HCT116 (cell line): ENCODE measurements around the gene TREM1. TPM values are rescaled to one million over a fixed set of nuclear protein-coding genes. Genes with fewer than 3 reads are reported as not detected.

Experiments used
- ATAC-seq: fragments of 200-7000 bp; cut with Tn5 transposase; 2 replicates; pipeline ENCODE4 v1.9.1; 2020; ENCODE audit warnings: mild to moderate bottlenecking, moderate library complexity
- BruUV-seq: library from RNA; stranded (reverse); fragments of 400-500 nt; replicated peaks from 2 replicates; lab custom pipeline; 2021; lab: Mats Ljungman, UMichigan
- CTCF ChIA-PET: fragments of 300-600 bp; sonication (Branson Sonifier 250); formaldehyde crosslinking; loops from one replicate; lab custom pipeline; 2021; ENCODE audit warnings: antibody characterized with exemption; lab: Charles Lee
- POLR2A ChIA-PET: fragments of 300-600, 350-600 bp; sonication (Branson Sonifier 250); formaldehyde crosslinking; loops from one replicate; lab custom pipeline; 2021; ENCODE audit warnings: antibody characterized with exemption; lab: Charles Lee
- RAD21 ChIA-PET, 2 experiments: fragments of 300-600 bp; sonication (Branson Sonifier 250); formaldehyde crosslinking; loops; one replicate each; lab custom pipeline; 2023; ENCODE audit warnings: low total read pairs in 2 of 2; ENCODE audit not compliant: uncharacterized antibody in 2 of 2, unreplicated experiment in 2 of 2, low non-redundant PET in 1 of 2; lab: Charles Lee
- DNase-seq: peaks from one replicate; pipeline ENCODE4 v3.0.0-alpha.2; 2010; ENCODE audit warnings: low read depth, low spot score
- H2AFZ ChIP-seq: fragments of 200-600 bp; shearing (Covaris generic), sonication (generic); 2 replicates; pipeline ENCODE4 v1.6.1; 2017; ENCODE audit warnings: low read depth, mixed run types, mixed read lengths, antibody characterized with exemption, low read length; ENCODE audit not compliant: poor library complexity, severe bottlenecking
- H3K27ac ChIP-seq: 2 replicates; pipeline ENCODE4 v1.5.1; 2012; ENCODE audit warnings: low read depth, low read length
- H3K27me3 ChIP-seq: fragments of 200-600 bp; sonication (generic); 2 replicates; pipeline ENCODE4 v1.6.1; 2016; ENCODE audit warnings: mixed run types, low read length, mixed read lengths; ENCODE audit not compliant: insufficient read depth
- H3K36me3 ChIP-seq, 2 experiments: fragments of 200-500 bp in 1 of 2; fragments of 200-600 bp in 1 of 2; sonication (Bioruptor generic) in 1 of 2; sonication (generic) in 1 of 2; 2 replicates each; pipeline versions ENCODE4 v1.5.1 to v1.6.1; 2014 to 2016; ENCODE audit warnings: low read length in 2 of 2, inconsistent platforms in 1 of 2, mixed read lengths in 1 of 2, mixed run types in 1 of 2; ENCODE audit not compliant: insufficient read depth in 2 of 2, control insufficient read depth in 1 of 2
- H3K4me1 ChIP-seq, 2 experiments: fragments of 200-600 bp in 1 of 2; sonication (generic) in 1 of 2; 2 replicates each; pipeline versions ENCODE4 v1.5.1 to v1.6.1; 2012 to 2017; ENCODE audit warnings: low read length in 2 of 2, inconsistent platforms in 1 of 2, mild to moderate bottlenecking in 1 of 2, mixed read lengths in 1 of 2, mixed run types in 1 of 2, moderate library complexity in 1 of 2; ENCODE audit not compliant: insufficient read depth in 2 of 2, control insufficient read depth in 1 of 2
- H3K4me2 ChIP-seq: fragments of 200-600 bp; sonication (generic); 2 replicates; pipeline ENCODE4 v1.6.1; 2017; ENCODE audit warnings: mixed run types, low read length, mixed read lengths
- H3K4me3 ChIP-seq, 2 experiments: fragments of 200-600 bp in 1 of 2; sonication (generic) in 1 of 2; replicated peaks in 1 of 2; 2 replicates each; pipeline ENCODE4 v1.5.1; 2011 to 2016; ENCODE audit warnings: low read length in 2 of 2, control low read depth in 1 of 2, low read depth in 1 of 2, mild to moderate bottlenecking in 1 of 2, mixed read lengths in 1 of 2, mixed run types in 1 of 2
- H3K79me2 ChIP-seq: fragments of 200-600 bp; sonication (generic); 2 replicates; pipeline ENCODE4 v1.6.1; 2017; ENCODE audit warnings: mild to moderate bottlenecking, mixed run types, low read length, moderate library complexity, mixed read lengths; ENCODE audit not compliant: insufficient read depth
- H3K9ac ChIP-seq: fragments of 200-600 bp; sonication (generic); 2 replicates; pipeline ENCODE4 v1.6.1; 2016; ENCODE audit warnings: low read length, mixed read lengths
- H3K9me2 ChIP-seq: fragments of 200-600 bp; sonication (generic), shearing (Covaris generic); 2 replicates; pipeline ENCODE4 v1.6.1; 2017; ENCODE audit warnings: mixed run types, mild to moderate bottlenecking, moderate library complexity; ENCODE audit not compliant: insufficient read depth
- H3K9me3 ChIP-seq, 2 experiments: fragments of 200-500 bp in 1 of 2; fragments of 200-600 bp in 1 of 2; sonication (Bioruptor generic) in 1 of 2; sonication (generic) in 1 of 2; 2 replicates each; pipeline ENCODE4 v1.6.1; 2014 to 2017; ENCODE audit warnings: low read length in 2 of 2, mixed read lengths in 2 of 2, inconsistent platforms in 1 of 2, low read depth in 1 of 2, mild to moderate bottlenecking in 1 of 2, mixed run types in 1 of 2, moderate library complexity in 1 of 2; ENCODE audit not compliant: control insufficient read depth in 1 of 2, insufficient read depth in 1 of 2
- H4K20me1 ChIP-seq: fragments of 200-600 bp; sonication (generic), shearing (Covaris generic); 2 replicates; pipeline ENCODE4 v1.6.1; 2017; ENCODE audit warnings: mixed run types, mild to moderate bottlenecking, moderate library complexity; ENCODE audit not compliant: insufficient read depth
- ATF3 ChIP-seq: IDR thresholded peaks from 2 replicates; pipeline ENCODE4 v1.6.1; 2012
- CBX3 ChIP-seq: IDR thresholded peaks from 2 replicates; pipeline ENCODE4 v1.6.1; 2012; ENCODE audit warnings: low read depth
- CEBPB ChIP-seq: IDR thresholded peaks from 2 replicates; pipeline ENCODE4 v1.6.1; 2012; ENCODE audit warnings: low read depth
- CTCF ChIP-seq, 3 experiments: fragments of 200-600 bp in 1 of 3; sonication (generic) in 1 of 3; IDR thresholded peaks in 2 of 3; conservative IDR thresholded peaks in 1 of 3; 2 replicates each; pipeline ENCODE4 v1.5.1; 2012 to 2017; ENCODE audit warnings: low read depth in 2 of 3, low read length in 2 of 3, antibody characterized with exemption in 1 of 3, borderline replicate concordance in 1 of 3, control low read depth in 1 of 3, mild to moderate bottlenecking in 1 of 3, mixed read lengths in 1 of 3, mixed run types in 1 of 3, moderate library complexity in 1 of 3; ENCODE audit not compliant: insufficient read depth in 1 of 3
- EGR1 ChIP-seq: IDR thresholded peaks from 2 replicates; pipeline ENCODE4 v1.6.1; 2012; ENCODE audit warnings: low read depth
- ELF1 ChIP-seq: IDR thresholded peaks from 2 replicates; pipeline ENCODE4 v1.6.1; 2012; ENCODE audit warnings: low read depth, borderline replicate concordance
- EZH2phosphoT487 ChIP-seq: fragments of 200-600 bp; IDR thresholded peaks from 2 replicates; pipeline ENCODE4 v1.6.1; 2018; ENCODE audit warnings: antibody characterized with exemption, borderline replicate concordance
- JUND ChIP-seq: IDR thresholded peaks from 2 replicates; pipeline ENCODE4 v1.6.1; 2012
- MAX ChIP-seq: IDR thresholded peaks from 2 replicates; pipeline ENCODE4 v1.6.1; 2012
- POLR2A ChIP-seq: IDR thresholded peaks from 2 replicates; pipeline ENCODE4 v1.7.0; 2011; ENCODE audit warnings: borderline replicate concordance; ENCODE audit not compliant: insufficient read depth, insufficient read length; ENCODE audit errors: extremely low read depth
- RAD21 ChIP-seq: IDR thresholded peaks from 2 replicates; pipeline ENCODE4 v1.6.1; 2012; ENCODE audit warnings: low read depth, mild to moderate bottlenecking
- REST ChIP-seq: IDR thresholded peaks from 2 replicates; pipeline ENCODE4 v1.6.1; 2012; ENCODE audit warnings: low read depth
- SIN3A ChIP-seq: IDR thresholded peaks from 2 replicates; pipeline ENCODE4 v1.6.1; 2012; ENCODE audit warnings: low read depth
- SP1 ChIP-seq: IDR thresholded peaks from 2 replicates; pipeline ENCODE4 v1.6.1; 2012; ENCODE audit warnings: low read depth
- SRF ChIP-seq: IDR thresholded peaks from 2 replicates; pipeline ENCODE4 v1.6.1; 2012; ENCODE audit warnings: low read depth
- TCF7L2 ChIP-seq: IDR thresholded peaks from 2 replicates; pipeline ENCODE4 v1.7.0; 2011; ENCODE audit warnings: borderline replicate concordance, inconsistent platforms; ENCODE audit not compliant: insufficient read depth, insufficient read length; ENCODE audit errors: extremely low read depth
- YY1 ChIP-seq: IDR thresholded peaks from 2 replicates; pipeline ENCODE4 v1.6.1; 2011; ENCODE audit warnings: low read length, low read depth, moderate library complexity, mild to moderate bottlenecking; ENCODE audit not compliant: insufficient replicate concordance; ENCODE audit errors: extremely low read depth
- ZFX ChIP-seq: fragments of 450-650 bp; IDR thresholded peaks from 2 replicates; pipeline ENCODE4 v1.6.1; 2017
- ZNF274 ChIP-seq: fragments of 200-500 bp; sonication (Bioruptor generic); IDR thresholded peaks from 2 replicates; pipeline ENCODE4 v1.6.1; 2014; ENCODE audit warnings: mild to moderate bottlenecking, low read depth, low read length, inconsistent platforms
- intact Hi-C: fragments of 100-400 bp; cut with micrococcal nuclease; formaldehyde crosslinking; loops from 2 replicates; pipeline ENCODE4 v1.10.0; 2022
- total RNA-seq: library from RNA; stranded (reverse); gene quantifications from one replicate; pipeline ENCODE4 v1.2.1, GENCODE V29; 2021; ENCODE audit not compliant: unreplicated experiment

The TREM1 gene
- total RNA-seq, 1 experiment from 2014 or later: 0.22 TPM

- no peaks in the 10 kb centered on the region for H3K36me3 ChIP-seq
- ATAC-seq (no peak), DNase-seq (no peak)
- intact Hi-C loops: no loop called here
- TF ChIP-seq REST (no peak), TCF7L2 (no peak), SIN3A (no peak), SRF (no peak), JUND (no peak), CTCF (IDR thresholded peaks at IDR 0.05 in 2 of 3, conservative IDR thresholded peaks at IDR 0.05 in 1 of 3; ENCODE audit: borderline replicate concordance in 1 of 3, insufficient read depth in 1 of 3, low read depth in 2 of 3, low read length in 2 of 3) (no peak), ZFX (no peak), EZH2phosphoT487 (no peak), YY1 (no peak), ATF3 (no peak), MAX (no peak), ELF1 (no peak), CBX3 (no peak), CEBPB (no peak), SP1 (no peak), EGR1 (no peak), RAD21 (no peak), POLR2A (no peak), ZNF274 (no peak)
- BruUV-seq: no TSS peak
- H3K4me3 ChIP-seq: no peak overlapping the region
- ChIA-PET RAD21 (no interaction called here), CTCF (interaction anchor here (1.2 kb wide), 1 partner anchor 21 kb away, joined by 3 read pairs; no protein-coding TSS in a partner anchor), POLR2A (no interaction called here)
- no peak overlapping the region for H3K9ac ChIP-seq
- peaks cover 52% of the 10 kb centered on the region for H3K27me3 ChIP-seq
- no peak overlapping the region for H3K27ac ChIP-seq
- no peak overlapping the region for H2AFZ ChIP-seq
- no peak overlapping the region for H3K4me2 ChIP-seq
- H3K9me2 ChIP-seq: no peaks in the 10 kb centered on the region
- no peaks in the 10 kb centered on the region for H4K20me1 ChIP-seq
- H3K9me3 ChIP-seq: no peaks in the 10 kb centered on the region
- H3K79me2 ChIP-seq: no peaks in the 10 kb centered on the region
- H3K4me1 ChIP-seq: no peaks in the 10 kb centered on the region
These were observed 40.7 kb upstream of the TREM1 start for GRCh38 chr6:41327177-41327576.
